ENCODE measurements around the gene RNU4-1.
A peak's percentile ranks its signal among the peaks of the same experiment; 100 is the strongest.
"Not testable (repeated sequence)": the region's sequence is repeated elsewhere in the genome, so short reads cannot be mapped to it uniquely, and the experiment has no call there.

The RNU4-1 gene

GRCh38 chr12:120292661-120293531 is at the start of gene RNU4-1:
RNU4-1 (minus strand) TSS chr12:120293237.
- DNase-seq (ENCODE audit: low read depth in 2 of 2), result peak; percentile 97 to 98

- DNase-seq (ENCODE audit: low read depth in 2 of 2), result no peak
Observed at GRCh38 chr12:120342175-120343038, 49.4 kb upstream of the RNU4-1 start.

- DNase-seq (ENCODE audit: low read depth in 2 of 2), result no peak
Observed at GRCh38 chr12:120339256-120339655, 46.2 kb upstream of the RNU4-1 start.

GRCh38 chr12:120337730-120338129 is 44.7 kb upstream of the RNU4-1 start:
- DNase-seq (ENCODE audit: low read depth in 2 of 2), result no peak

- not testable (repeated sequence) for DNase-seq (ENCODE audit: low read depth in 2 of 2)
Observed at GRCh38 chr12:120336392-120336791, 43.4 kb upstream of the RNU4-1 start.

GRCh38 chr12:120335447-120335846 is 42.4 kb upstream of the RNU4-1 start:
- DNase-seq (ENCODE audit: low read depth in 2 of 2), result not testable (repeated sequence)

GRCh38 chr12:120332523-120332922 is 39.5 kb upstream of the RNU4-1 start:
- DNase-seq (ENCODE audit: low read depth in 2 of 2), result no peak

GRCh38 chr12:120332041-120332440 is 39.0 kb upstream of the RNU4-1 start:
- no peak for DNase-seq (ENCODE audit: low read depth in 2 of 2)

- no peak for DNase-seq (ENCODE audit: low read depth in 2 of 2)
Observed at GRCh38 chr12:120331390-120331789, 38.4 kb upstream of the RNU4-1 start.

- no peak for DNase-seq (ENCODE audit: low read depth in 2 of 2)
Observed at GRCh38 chr12:120328228-120328627, 35.2 kb upstream of the RNU4-1 start.

- DNase-seq (ENCODE audit: low read depth in 2 of 2), result no peak
Observed at GRCh38 chr12:120327593-120327992, 34.6 kb upstream of the RNU4-1 start, which contains the start of gene PLA2G1B. PLA2G1B (minus strand) TSS chr12:120327779; CDS start chr12:120327753, 26 bp downstream.

GRCh38 chr12:120324841-120325417 is 31.9 kb upstream of the RNU4-1 start:
- no peak for DNase-seq (ENCODE audit: low read depth in 2 of 2)

- DNase-seq (ENCODE audit: low read depth in 2 of 2), result no peak
Observed at GRCh38 chr12:120323772-120324171, 30.7 kb upstream of the RNU4-1 start.

GRCh38 chr12:120321382-120322202 is 28.6 kb upstream of the RNU4-1 start:
- DNase-seq (ENCODE audit: low read depth in 2 of 2), result no peak

GRCh38 chr12:120317224-120318105 is 24.4 kb upstream of the RNU4-1 start:
- DNase-seq (ENCODE audit: low read depth in 2 of 2), result peak; percentile 99

GRCh38 chr12:120316798-120317223 is 23.8 kb upstream of the RNU4-1 start:
- DNase-seq (ENCODE audit: low read depth in 2 of 2), result no peak

- DNase-seq (ENCODE audit: low read depth in 2 of 2), result no peak
Observed at GRCh38 chr12:120314220-120314619, 21.2 kb upstream of the RNU4-1 start.

- peak; percentile 85 to 90 for DNase-seq (ENCODE audit: low read depth in 2 of 2)
Observed at GRCh38 chr12:120301962-120302815, 9.2 kb upstream of the RNU4-1 start, which contains the start of gene SIRT4. SIRT4 (plus strand) TSS chr12:120302321; CDS start chr12:120303562, 1,241 bp downstream.

- no peak for DNase-seq (ENCODE audit: low read depth in 2 of 2)
Observed at GRCh38 chr12:120292411-120292660, 701 bp downstream of the RNU4-1 start.

All from fibroblast of skin of left quadriceps (primary cell).